ENCODE measurements around the gene LCA5L. TPM values are rescaled to one million over a fixed set of nuclear protein-coding genes. Genes with fewer than 3 reads are reported as not detected.

Gene LCA5L
- total and polyA plus RNA-seq, 2 experiments from 2014 or later, result 0.69 to 1.4 TPM

- TF ChIP-seq CREB1 (CRISPR knock-in tag; IDR thresholded peaks at IDR 0.05; ENCODE audit: low read depth), result no peak
- TF ChIP-seq NANOG (IDR thresholded peaks at IDR 0.05; ENCODE audit: borderline replicate concordance), result no peak
- TF ChIP-seq REST (IDR thresholded peaks at IDR 0.05; ENCODE audit: unreplicated experiment), result no peak
- no peak for TF ChIP-seq ETS1 (IDR thresholded peaks at IDR 0.05)
- TF ChIP-seq STAT1 (IDR thresholded peaks at IDR 0.05; ENCODE audit: unreplicated experiment), result no peak
- TF ChIP-seq EZH2phosphoT487 (IDR thresholded peaks at IDR 0.05; ENCODE audit: unreplicated experiment), result no peak
- no peak for TF ChIP-seq POLR2AphosphoS5 (IDR thresholded peaks at IDR 0.05; ENCODE audit: low read depth)
Observed at GRCh38 chr21:39466584-39466983, 21.0 kb upstream of the LCA5L start (continued).

GRCh38 chr21:39463308-39463707 lies 17.7 kb upstream of the LCA5L start:
- H3F3A ChIP-seq (replicated peaks; ENCODE audit: low read depth), result no peaks in the 10 kb centered on the region
- DNase-seq (ENCODE audit: low spot score), result no peak
- H3K9me2 ChIP-seq (ENCODE audit: insufficient read depth), result no peaks in the 10 kb centered on the region
- no peak overlapping the region for H3K4me2 ChIP-seq
- H3K27ac ChIP-seq (ENCODE audit: low read depth), result no peak overlapping the region
- Mint-ChIP-seq H3K4me1 (peaks cover 4% of the 10 kb centered on the region; the same call in 2 of the 3 replicates), H3K27ac (no peak overlapping the region), H3K36me3 (ENCODE audit: low read depth) (no peaks in the 10 kb centered on the region), H3K4me3 (no peak overlapping the region), H3K9me3 (0 out of 3 replicates have a peak, but pooled peaks cover 2% of the 10 kb centered on the region), H3K27me3 (ENCODE audit: insufficient read depth, low read depth, poor library complexity) (peaks cover 4% of the 10 kb centered on the region)
- no peak overlapping the region for H3K4me3 ChIP-seq
- no peaks in the 10 kb centered on the region for H3K79me2 ChIP-seq (replicated peaks; ENCODE audit: insufficient read depth)
- ATAC-seq, result no peak
- no peak overlapping the region for H2AFZ ChIP-seq
- H3K36me3 ChIP-seq (ENCODE audit: insufficient read depth), result no peaks in the 10 kb centered on the region
- H3K27me3 ChIP-seq (ENCODE audit: insufficient read depth), result no peaks in the 10 kb centered on the region
- no peaks in the 10 kb centered on the region for H3K4me1 ChIP-seq (ENCODE audit: insufficient read depth)
- no peaks in the 10 kb centered on the region for H4K20me1 ChIP-seq (replicated peaks; ENCODE audit: insufficient read depth)
- no peak for TF ChIP-seq CTCF (conservative IDR thresholded peaks at IDR 0.05; ENCODE audit: low read depth in 2 of 2)
- TF ChIP-seq ZNF114 (CRISPR knock-in tag; IDR thresholded peaks at IDR 0.05), result no peak
- no peak for TF ChIP-seq STAT1 (IDR thresholded peaks at IDR 0.05; ENCODE audit: unreplicated experiment)
- no peak for TF ChIP-seq EZH2phosphoT487 (IDR thresholded peaks at IDR 0.05; ENCODE audit: unreplicated experiment)
- no peak for TF ChIP-seq ZNF331 (CRISPR knock-in tag; IDR thresholded peaks at IDR 0.05; ENCODE audit: low read depth)
- no peak for TF ChIP-seq NANOG (IDR thresholded peaks at IDR 0.05; ENCODE audit: borderline replicate concordance)
- TF ChIP-seq REST (IDR thresholded peaks at IDR 0.05; ENCODE audit: unreplicated experiment), result no peak
- TF ChIP-seq POLR2AphosphoS5 (IDR thresholded peaks at IDR 0.05; ENCODE audit: low read depth), result no peak
